DMS 273 (cell line): ENCODE measurements around the gene ABCF2.

Source experiments
- DNase-seq: peaks from one replicate; lab custom pipeline; 2025; ENCODE audit not compliant: unreplicated experiment; lab: John Stamatoyannopoulos, UW

The ABCF2 gene

DNA sequence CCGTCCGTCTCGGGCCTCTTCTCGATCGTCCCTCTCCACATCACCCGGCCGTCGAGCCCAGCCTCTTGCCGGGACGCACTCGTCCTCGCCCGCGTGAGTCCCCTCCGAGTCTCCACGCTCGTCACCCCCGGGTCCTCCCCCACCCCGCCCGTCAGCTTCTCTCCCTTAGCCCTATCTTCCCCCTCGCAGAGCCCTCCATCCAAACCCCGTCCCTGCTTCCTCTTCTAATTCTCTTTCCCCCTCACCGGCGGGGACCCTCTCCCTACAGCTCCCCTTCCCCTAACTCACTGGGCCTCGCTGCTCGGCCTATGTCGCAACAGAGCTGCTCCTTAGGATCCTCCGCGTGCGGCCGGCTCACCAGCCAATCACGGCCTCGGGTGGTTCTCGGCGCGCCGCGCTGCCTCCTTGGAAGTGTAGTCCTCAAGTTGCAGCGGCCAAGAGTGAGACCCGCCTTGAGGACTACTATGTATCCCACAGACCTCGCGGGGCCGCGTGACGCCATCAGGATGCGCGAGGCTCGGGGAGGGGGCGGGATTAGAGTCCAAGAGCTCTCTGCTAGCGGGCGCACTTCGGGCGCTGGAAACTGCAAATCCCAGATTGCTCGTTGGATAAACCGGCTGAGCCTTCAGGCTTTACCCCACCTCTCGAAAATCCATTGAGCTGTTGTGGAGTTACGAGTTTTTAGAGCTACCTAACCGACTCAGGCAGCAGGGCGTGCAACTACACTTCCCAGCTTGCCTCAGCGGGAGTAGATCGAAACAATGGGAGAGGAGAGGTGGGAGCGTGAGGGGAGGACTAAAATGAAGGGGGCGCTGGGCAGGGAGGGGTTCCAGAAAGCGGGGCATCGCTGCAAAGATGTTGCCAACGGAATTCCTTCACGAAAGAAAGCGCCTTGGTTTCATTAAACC is at the start of gene ABCF2:
Gene ABCF2, minus strand, starts transcription at position 331 of the 908 bp plus-strand sequence. CDS start 747 bp downstream, outside the sequence.
- peak; percentile 100 for DNase-seq

DNA sequence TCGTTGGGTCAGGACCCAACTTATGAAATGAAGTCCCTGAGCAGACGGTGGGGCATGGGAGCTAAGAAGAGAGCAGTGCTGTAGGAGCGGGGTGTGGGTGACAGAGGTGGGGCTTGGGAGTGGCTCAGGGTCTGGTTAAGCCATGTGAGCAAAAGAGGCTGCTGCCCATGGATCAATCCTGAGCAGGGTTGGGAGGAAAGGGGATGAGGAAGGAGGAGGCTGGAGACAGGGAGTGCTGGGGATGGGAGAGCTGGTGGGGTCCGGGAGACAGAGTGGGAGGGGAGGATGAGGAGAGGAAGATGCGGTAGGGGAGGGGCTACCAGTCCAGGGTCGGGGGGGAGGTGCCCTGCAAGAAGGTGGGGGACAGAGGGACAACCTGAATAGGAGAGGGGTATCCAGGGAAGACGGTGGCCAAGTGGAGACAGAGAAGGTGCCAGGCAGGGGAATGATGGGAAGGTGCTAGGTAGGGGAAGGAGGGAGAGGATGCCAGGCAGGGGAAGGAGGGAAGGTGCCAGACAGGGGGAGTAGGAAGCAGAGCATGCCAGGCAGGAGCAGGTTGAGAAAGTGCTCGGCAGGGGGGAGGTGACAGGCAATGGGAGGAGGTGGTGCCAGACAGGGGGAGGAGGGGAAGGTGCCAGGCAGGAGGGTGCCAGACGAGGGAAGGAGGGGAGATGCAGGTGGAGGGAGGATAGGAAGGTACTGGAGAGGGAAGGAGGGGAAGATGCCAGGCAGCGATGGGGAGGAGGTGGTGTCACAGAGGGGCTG is 49.0 kb upstream of the ABCF2 start:
- DNase-seq = peak; percentile 36

DNA sequence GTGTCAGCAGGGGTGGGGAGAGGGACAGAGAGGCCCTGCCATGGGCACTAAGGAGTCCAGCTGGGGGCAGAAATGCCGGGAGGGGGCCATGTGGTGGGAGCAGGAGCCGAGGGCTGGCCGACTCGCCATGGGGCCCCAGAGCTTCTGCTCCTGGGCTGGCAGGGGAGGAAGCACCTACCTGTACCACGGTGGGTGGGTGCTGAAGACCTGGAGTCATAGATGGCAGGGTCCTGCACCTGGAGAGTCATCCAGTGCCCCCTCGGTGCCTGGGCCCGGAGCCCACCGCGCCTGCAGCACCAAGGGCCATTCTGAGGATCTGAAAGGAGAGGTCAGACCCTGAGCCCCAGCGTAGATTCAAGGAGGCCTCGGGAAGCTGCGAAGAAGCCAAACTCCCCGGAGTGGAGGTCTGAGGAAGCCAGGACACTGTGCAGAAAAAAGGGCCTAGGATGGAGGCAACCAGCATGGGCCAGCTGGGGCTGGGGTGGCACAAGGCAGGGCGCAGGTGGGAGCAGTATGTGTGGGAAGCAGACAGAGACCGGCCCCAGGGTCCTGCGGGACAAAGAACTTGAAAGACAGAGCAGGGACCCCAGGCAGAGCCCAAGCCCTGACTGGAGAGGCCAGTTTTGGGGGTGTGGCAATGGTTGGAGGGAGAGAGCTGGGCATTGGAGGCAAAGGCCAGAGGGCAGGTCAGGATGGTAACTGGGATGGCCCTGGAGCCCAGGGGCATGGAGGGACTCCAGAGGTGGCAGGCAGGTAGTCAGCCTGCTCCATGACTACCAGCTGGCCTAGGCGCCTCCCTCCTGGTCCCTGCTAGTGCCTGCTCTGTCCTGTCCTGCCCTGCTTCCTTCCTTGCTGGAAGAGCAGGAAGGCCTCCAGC is 48.2 kb upstream of the ABCF2 start:
- no peak for DNase-seq

DNA sequence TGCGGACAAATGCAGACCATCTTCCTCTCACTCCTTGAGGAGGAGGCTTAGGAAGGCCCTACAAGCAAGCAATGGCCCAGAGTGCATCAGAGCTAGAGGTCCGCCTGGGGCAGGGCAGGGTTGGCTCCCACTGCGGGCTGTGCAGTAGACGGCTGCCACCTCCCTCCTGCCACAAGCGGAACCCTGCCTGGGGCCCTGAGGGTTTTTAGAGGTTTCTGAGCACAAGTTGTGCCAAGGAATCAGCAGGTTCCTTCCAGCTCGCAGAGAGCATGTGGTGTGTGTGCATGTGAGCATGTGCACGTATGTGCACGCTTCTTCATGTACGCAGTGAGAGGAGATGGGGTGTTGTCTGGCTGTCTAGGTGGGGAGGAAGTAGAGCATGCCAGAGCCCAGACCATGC is 47.4 kb upstream of the ABCF2 start:
- DNase-seq = no peak

DNA sequence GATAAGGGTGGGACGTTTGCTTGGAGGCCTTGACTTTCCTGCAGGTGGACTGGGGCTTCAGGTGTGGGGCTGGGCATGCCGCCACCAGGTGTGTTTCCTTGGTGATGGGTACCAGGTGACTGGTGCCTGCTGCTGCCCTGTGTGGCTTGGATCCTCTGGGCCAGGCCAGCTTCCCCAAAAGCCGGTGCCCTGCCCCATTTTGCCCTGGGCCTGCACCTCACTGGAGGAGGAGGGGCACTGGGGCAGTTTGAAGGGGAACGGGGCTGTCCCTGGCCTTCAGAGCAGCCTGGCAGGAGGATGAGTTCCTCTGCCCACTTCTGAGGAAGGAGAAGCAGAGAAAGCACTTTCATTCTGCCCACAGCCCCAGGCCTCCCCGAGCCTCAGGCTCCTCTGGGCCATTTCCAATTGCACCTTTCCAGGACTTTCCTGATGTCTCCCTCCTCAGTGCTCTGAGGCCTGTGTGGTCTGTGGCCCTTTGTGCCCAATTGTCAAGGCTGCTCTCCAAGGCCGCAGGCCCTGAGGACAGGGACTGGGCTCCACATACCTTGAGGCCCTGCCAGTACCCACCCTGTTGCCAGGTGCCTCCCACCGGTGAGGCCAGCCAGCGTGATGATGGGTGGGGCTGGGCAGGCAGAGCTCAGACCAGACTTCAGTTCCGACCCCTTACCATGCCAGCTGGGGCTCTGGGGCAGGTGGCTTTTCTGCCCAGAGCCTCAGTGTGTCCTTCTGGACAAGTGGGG is 46.8 kb upstream of the ABCF2 start:
- DNase-seq = no peak

DNA sequence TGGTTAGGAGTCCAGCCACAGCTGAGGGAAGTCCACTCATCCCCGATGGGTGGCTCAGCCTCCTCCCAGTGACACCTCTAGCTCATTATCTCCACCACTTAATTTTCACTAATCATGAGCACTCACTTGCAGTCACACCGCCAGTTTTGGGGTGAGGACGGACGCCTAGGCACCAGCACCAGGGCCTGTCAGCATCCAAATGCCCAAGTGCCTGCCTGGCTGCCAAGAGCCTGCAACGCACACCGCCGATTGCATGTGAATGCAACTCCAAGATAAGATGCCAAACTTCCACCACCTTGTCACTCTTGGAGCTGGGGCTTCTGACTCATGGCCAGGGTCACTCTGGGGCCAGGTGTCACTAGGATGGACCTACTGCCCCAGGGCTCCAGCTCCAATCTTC is 45.9 kb upstream of the ABCF2 start:
- no peak for DNase-seq

DNA sequence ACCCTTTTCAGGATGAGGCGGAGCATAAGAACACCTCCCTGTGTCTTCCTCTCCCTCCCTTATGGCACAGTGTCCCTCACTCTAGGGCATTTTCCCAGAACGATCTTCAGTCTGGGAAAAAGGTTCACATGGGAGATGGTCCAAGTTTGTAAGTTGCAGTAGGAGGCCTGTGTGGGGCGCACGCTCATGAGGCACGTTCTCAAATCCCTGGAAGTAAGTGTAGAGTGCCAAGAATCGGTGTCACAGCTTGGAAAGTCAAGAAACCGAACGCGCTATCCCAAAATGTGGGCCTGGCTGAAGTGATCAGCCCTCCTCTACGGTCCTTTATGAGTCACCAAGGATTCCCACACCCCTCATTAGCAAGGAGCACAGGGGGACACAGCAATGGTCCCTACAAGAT is 45.4 kb upstream of the ABCF2 start:
- no peak for DNase-seq

DNA sequence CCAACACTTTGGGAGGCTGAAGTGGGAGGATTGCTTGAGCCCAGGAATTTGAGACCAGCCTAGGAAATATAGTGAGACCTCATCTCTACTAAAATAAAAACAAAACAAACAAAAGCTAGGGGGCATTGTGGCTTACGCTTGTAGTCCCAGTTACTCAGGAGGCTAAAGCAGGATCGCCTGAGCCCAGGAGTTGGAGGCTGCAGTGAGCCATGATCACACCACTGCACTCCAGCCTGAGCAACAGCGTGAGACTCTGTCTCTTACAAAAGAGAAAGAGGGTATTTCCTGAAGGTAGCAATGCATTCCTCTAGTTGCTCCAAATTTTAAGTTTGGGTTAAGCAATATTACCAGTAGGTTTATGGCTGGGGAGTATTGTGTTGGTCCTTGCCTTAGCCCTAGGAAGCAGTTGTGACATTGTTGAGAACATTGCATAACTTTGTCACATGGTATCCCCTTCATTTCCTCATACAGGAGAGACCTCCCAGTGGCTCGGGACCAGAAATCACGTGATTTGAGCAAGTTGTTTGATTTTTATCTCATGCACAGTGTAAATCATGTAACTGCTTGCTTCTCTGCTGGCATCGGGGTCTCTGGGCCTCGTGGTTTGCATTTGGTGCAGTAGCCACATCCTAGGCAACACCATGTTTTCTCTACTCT is 44.8 kb upstream of the ABCF2 start:
- no peak for DNase-seq

DNA sequence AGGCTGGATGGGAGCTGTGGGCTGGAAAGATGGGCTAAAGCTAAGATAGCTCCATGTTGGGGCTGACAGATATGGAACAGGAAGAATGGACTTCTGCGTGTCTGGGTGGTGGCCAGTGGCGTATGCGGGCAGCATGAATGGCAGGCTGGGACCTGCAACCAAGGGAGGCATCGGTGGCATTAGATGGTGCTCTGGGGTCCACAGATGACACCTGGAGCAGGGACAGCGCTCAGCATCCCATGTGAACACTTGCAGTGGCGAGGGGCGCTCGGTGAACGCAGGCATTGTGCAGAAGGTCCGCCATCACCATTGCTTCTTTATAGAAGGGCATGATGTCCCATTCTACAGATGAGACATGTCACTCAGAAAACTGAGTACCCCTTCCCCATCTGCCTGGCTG is 42.5 kb upstream of the ABCF2 start:
- DNase-seq = no peak

DNA sequence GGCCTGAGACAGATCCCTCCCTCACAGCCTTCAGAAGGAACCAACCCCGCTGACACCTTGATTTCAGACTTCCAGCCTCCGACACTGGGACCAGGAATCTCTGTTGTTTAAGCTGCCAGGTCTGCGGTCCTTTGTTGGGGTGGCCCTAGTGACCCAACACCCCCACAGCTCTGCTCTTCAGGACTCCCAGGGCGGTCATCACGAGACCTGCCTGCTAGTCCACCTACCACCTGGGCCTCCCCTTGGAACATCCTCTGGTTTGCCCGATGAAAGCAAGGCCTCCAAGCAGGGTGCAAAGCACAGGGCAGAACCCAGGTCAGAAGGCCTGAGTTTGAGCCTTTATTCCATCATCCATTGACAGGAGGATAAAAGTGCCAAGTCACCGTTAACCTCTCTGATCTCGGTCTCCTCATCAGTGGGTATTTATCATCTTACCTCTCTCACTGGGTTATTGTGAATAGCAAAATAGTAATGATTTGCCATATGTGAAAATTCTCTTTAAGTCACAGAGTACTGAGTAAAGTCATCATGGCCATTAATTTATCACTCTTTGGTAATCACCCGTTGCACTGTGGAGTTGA is 38.4 kb upstream of the ABCF2 start:
- DNase-seq = no peak

DNA sequence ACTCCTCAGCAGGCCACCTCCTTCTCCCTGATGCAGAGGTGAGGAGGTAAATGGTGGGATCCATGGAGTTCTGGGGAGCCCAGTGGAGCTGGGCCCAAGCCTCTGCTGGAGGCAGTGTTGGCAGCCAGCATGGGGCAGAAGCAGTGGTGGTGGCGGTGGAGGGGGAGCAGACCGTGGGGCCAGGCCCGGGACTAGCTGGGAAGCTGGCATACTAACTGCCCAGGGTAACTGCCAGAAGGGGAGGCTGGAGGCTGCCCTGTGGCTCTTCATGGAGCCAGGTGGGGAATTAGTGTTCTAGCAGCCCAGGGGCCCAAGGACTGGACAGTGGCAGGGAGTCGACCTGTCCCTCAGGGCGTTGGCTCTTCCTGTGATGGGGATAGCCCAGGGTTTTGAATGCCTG is 37.6 kb upstream of the ABCF2 start:
- DNase-seq = no peak

DNA sequence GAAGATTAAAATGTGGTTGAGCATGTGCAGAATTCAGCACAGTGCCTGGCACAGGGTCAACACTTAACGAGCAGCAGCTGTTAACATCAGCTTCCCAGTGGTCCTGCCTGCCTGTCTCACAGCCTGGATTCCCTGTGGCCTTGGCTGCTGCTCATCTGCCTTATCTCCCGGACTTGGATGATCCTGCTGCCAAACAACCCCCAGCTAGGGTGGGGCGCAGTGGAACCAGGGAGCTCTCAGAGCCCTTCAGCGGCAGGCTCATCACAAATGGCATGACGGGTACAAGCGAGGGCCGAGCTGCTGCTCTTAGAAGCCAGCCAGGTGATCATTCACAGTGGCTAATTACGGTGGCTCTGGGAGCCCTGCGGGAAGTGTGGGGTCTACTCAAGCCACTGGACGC is 34.5 kb upstream of the ABCF2 start:
- DNase-seq = no peak

DNA sequence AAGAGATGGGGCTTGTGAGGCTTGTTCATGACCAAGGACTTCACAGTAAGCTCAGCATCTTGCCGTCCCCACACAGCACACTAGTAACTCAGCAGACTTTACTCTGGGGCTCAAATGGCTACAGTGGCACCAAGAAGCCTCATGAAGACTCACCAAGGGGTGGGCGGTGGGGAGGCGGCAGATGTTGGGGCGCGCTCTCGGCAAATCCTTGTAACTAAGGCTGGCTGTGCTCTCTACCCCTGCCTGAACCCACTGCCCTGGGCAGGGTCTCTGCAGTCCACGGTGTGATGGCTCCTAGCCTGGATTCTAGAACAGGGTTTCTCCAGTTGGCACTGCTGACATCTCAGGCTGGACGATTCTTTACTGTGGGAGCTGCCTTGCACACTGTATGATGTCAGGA is 33.9 kb upstream of the ABCF2 start:
- DNase-seq = no peak

DNA sequence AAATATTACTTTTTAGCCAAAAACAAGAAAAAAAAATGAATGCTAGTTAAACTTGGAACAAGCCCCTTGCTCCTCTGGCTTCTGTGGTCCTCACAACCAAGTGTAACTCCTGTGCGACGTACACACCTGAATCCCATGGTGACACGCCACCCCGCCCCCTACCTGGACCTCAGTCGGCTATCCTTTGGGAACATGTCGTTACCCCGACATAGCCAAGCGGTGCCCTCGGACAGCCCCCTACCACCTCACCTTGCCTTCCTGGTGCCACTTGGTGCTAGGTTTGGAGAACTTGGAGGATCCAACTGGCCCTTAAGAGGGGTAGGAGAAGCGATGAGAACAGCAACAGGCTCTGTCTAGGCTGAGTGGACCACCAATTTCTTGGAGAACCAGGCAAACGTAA is 33.5 kb upstream of the ABCF2 start:
- DNase-seq = no peak

DNA sequence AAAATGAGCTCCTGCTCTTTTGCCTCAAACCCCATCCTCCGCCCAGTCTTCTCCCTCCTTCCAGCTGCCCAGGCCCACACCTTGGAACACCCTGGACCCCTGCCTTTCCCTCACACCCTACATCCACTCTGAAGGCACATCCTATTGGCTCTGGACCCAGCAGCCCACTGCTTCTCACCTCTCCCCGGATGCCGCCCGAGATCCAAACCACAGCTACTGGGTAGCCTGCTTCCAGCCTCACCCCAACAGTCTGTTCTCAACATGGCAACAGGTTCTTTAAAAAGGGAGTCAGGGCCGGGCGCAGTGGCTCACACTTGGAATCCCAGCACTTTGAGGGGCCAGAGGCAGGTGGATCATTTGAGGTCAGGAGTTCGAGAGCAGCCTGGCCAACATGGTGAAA is 31.0 kb upstream of the ABCF2 start:
- DNase-seq = no peak

DNA sequence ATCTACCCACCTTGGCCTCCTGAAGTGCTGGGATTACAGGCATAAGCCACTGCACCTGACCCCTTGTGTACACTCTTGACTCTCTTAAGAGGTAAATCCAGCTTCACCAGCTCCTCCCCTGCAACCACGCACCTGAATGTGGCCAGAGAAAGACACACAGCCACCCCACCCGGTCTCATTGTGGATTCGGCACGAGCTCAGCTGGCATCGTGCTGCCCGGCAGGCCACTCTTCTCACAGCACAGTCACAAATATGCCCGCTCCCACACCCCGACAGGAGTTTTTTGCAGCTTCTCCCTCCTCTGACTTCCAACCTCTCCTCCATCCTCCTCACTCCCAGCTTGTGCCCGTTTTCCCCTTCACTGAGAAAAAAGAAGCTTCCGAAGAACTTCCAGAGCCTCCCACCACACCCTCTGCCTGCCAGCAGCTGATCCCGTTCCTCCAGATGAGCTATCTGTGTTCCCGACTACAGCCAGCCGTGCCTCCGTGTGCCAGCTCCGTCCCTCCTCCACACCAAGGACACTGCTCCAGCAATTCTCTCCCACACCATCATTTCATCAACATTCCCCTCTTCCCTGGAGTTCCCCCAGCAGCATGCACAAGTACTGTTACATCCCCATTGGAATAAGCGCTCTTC is 29.5 kb upstream of the ABCF2 start:
- DNase-seq = no peak

DNA sequence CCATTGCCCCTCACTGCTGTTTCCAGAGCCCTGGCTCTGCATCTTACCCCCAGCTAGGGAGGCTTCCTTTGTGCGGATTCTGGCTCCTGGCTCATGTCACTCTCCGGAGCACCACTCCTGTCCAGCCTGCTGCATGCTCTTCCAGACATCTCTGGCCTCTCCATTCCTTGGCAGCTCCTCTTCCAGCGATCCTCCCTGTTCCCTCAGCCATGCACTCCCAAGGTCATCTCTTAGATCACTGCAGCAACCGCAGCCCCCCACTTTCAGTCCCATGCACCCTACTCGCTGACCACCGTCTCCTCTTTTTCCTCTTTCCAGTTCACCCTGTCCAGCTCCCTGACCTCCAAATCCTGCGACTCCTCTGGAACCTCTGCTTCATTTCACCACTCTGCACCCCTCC is 28.4 kb upstream of the ABCF2 start:
- no peak for DNase-seq

DNA sequence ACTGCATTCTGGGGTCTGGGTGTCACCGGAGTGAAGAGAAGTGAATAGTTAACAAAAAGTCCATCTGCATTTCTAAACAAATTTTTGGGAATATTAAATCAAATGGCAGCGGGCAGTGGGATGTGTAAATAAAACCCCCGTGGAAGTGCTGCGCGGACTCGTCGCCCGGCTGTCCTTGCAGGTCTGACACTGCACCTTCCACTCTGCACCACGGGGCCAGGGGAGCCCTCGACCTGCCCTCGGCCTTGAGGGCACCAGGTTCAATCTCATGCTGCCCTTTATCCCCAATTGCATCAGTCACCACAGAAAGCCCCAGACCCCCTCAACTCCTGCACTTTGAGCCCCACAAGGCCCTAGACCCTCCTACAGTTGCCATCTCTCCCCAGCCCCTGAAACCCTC is 27.8 kb upstream of the ABCF2 start:
- no peak for DNase-seq

DNA sequence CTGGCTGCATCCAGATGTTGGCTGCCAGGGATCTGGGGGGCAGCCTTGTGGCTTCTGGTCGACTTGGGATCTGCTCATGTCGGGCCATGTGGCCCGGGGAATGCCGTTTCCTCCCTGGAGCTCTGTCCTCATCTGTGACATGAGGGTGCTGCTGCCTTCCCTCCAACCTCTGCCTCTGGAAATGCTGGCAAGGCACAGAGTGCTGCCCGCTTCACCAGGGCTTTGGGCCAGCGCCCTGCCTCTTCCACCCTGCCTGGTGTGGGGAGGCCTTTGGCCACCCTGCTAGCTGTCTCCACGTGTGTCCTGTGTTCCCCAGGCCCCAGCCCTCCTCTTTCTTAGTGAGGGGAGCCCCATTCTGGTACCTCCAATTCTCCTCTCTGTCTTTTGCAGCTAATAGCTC is 27.3 kb upstream of the ABCF2 start:
- no peak for DNase-seq
